Stimulated activated CD4-positive, alpha-beta T cell treated with anti-CD3 and anti-CD28 coated beads, Interleukin-12 subunit alpha, Interleukin-12 subunit beta, amount 100 ng/mL, for 4 hours (primary cell): ENCODE data around the gene DGAT2L6.
"Not testable (repeated sequence)": the region's sequence is repeated elsewhere in the genome, so short reads cannot be mapped to it uniquely, and the experiment has no call there.

Experiments used
- DNase-seq: peaks from one replicate; pipeline ENCODE4 v3.0.0-alpha.2; 2020

The DGAT2L6 gene

DNA sequence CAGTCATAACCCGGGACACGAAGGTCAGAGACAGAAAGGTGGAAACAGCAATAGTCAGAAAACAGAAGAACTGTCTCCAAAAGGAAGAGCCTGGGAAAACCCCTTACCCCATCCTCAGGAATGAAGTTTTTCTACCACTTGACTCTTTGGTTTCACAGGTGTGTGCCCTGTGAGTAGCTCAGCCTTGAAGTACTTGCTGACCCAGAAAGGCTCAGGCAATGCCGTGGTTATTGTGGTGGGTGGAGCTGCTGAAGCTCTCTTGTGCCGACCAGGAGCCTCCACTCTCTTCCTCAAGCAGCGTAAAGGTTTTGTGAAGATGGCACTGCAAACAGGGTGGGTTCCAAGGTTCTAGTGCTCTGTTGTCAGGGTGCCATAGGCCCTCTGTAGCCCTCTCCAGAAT, 24.4 kb downstream of the DGAT2L6 start:
- no peak for DNase-seq

DNA sequence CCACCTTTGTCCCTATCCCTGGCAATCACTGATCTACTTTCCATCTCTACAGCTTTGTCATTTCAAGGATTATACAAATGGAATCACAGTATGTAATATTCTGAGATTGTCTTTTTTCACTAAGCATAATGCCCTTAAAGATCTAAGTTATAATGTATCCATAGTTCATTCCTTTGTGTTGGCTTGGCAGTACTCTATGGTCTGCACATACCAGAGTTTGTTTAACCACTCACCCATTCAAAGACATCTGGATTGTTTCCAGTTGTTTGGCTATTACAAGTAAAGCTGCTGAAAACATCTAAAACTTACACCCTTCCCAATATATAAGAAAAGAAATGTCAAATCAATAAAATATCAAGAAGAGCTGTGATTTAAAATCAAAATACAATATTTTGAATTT, 31.2 kb downstream of the DGAT2L6 start:
- DNase-seq, result no peak

DNA sequence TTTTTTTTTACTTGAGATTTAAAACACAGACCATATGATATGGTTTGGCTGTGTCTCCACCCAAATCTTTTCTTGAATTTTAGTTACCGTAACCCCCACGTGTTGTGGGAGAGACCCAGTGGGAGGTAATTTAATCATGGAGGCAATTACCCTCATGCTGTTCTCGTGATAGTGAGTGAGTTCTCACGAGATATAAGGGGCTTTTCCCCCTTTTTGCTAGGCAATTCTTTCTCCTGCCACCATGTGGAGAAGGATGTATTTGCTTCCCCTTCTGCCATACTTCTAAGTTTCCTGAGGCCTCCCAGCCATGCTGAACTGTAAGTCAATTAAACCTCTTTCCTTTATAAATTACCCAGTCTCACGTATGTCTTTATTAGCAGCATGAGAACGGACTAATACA, 32.3 kb downstream of the DGAT2L6 start:
- not testable (repeated sequence) for DNase-seq

DNA sequence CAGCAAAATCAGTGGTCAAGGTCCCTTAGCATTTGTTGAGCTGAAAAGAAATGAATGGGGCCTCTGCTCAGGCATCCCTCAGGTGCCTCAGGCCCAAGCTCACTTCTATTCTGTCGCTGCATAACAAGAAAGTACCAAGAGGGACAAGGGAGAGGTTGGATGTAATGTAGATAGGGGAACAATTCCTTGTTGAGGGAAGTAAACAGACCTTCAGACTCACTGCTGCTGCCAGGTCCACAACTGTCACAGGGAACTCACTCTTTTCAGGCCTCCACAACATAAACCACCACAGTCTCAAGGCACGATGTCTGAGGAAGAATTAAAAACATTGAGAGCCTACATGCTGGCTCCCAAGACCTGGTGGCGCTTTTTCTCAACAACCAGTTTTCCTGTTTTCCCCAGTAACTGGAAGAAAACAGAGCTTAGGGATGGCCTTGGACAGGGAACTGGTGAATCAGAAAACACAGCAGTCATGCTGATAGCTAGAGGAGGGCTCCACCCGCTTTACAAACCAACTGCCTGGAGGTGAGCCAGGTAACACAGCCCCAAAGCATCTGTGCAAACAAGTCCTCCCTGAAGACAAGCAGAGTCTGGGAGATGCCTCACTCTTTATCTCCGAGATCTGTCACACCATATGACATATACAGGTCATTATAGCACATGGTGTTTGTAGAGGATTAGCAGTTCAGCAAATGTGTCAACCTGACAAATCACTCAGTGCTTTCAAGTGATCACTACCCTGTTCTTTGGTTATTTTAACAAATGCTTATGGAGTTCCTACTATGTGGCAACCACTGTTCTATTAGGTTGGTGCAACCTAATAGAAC, 42.9 kb downstream of the DGAT2L6 start:
- DNase-seq, result no peak

DNA sequence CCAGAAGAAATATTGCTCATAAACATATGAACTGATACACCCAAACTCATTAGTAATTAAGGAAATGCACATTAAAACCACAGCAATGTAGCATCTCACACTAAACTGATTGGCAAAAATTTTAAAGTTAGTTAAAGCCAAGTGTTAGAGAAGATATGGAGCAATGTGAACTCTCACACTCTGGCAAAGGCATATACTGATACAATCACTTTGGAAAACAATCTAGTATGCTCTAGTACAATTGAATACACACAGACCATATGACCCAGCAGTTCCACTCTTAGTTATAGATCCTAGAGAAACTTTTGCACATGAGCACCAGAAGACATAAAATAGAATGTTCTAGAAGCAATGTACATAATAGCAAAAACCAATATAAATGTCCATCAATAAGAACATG, 48.8 kb downstream of the DGAT2L6 start:
- no peak for DNase-seq

DNA sequence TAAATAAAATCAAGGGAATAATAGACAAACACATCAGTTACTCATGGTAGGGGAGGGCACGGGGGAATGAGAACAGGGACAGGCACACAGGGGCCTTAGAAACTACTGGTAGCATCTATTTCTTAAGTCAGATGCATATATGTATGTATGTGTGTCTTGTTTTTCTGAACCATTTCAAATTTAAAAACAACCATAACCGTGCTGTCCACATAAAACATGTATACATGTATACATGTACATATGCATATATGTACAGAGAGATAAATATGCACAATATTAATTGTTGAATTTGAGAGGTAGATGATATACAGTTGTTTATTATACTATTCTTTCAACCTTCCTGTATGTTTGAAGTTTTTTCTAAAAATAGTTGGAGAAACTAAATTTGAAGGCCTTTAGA, 49.4 kb downstream of the DGAT2L6 start:
- no peak for DNase-seq

DNA sequence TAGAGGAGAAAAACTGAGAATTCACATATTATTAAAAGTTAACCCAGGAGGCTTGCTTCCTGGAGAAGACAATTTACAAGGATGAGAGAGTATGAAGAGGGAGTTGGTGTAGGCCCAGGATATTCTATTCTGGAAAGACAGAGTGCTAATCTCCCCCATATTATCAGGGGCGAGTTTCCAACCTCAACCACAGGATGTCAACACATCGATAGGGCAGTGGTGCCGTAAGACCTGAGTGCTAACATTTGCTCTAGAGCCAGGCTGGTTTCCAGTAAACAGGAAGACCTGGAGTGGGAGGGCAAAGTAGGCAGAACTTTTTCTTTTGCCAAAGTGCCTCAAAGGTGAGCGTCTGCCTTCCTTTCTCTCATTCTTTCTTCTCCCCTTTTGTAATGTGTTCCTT, 54.4 kb downstream of the DGAT2L6 start:
- no peak for DNase-seq

DNA sequence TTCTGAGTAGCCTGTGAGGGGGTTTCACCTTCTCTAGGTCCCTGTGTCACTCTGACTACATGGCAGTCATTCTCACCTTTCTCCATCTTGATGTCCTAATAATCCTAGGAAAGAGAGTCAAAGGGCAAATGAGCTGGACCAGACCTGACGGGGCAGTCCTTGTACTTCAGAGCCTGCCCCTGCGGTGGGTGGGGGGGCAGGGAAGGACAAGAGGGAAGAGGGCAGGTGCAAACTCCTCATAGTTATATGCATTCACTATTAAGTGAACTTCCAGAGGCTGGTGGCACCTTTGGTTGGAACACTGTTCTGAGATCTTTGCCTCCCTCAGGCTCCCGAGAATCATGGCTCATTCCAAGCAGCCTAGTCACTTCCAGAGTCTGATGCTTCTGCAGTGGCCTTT, 57.1 kb downstream of the DGAT2L6 start, which contains the start of gene AWAT1:
AWAT1 (plus strand) TSS at position 301 of the 400 bp plus-strand sequence; CDS start at position 342, 41 bp downstream.
- no peak for DNase-seq

DNA sequence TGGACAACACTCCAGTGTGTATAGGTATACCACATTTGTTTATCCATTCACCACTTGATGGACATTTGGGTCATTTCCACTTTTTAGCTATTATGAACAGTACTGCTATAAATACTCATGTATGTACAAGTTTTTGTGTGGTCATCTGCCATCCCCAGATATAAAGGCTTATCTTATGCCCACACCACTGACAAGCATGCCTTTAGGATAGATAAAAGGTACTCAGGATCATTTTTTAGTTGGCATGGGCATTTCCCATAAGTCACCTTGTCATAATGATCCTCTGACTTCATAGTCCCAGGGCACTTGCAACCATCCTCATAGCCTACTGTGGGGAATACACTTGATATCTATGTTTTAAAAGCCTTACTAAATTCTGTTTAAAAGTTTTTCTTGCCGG, 63.5 kb downstream of the DGAT2L6 start:
- no peak for DNase-seq

DNA sequence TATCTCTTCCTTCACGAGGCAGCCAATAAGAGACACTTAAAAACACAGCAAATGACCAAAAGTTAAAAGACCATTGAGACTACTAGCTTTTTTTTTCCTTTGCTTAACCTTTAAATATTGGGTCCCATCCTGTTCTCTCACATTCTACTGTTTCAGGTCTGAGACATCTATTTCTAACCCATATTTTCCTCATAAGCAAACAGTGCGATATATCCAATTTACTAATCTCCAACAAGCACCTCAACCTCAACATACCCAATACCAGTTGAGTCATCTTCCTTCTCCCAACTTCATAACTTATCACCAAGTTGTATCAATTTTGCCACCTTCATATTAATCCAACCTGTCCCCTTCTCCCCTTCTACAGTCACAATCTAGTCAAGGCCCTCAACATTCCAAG, 64.2 kb downstream of the DGAT2L6 start:
- DNase-seq, result no peak

DNA sequence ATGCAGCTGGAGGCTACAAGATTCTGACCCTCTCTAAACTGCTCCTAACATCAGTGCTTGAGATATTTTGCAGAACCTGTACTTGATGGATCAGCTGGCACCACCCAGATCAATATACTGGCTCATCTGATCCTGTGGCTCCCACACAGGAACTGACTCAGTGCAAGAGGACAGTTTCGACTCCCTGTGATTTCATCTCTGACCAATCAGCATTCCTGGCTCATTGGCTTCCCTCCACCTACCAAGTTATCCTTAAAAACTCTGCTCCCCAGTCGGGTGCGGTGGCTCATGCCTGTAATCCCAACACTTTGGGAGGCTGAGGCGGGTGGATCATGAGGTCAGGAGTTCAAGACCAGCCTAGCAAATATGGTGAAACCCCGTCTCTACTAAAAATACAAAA, 66.3 kb downstream of the DGAT2L6 start:
- DNase-seq, result not testable (repeated sequence)

DNA sequence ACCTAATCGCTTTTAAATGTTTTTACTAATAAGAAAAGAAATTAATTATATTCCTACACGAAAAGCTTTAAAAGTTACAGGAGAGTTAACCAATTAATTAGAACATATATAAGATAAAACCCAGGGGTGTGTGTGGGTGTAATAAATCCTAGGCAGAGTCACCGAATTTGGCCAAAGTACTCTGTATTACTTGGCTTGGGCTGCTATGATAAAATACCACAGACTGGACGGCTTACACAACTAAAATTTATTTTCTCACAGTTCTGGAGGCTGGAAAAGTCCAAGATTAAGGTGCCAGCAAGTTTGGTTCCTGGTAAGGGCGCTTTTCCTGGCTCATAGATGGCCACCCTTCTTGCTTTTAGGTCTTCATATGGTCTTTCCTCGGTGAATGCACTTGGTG, 67.6 kb downstream of the DGAT2L6 start:
- no peak for DNase-seq

DNA sequence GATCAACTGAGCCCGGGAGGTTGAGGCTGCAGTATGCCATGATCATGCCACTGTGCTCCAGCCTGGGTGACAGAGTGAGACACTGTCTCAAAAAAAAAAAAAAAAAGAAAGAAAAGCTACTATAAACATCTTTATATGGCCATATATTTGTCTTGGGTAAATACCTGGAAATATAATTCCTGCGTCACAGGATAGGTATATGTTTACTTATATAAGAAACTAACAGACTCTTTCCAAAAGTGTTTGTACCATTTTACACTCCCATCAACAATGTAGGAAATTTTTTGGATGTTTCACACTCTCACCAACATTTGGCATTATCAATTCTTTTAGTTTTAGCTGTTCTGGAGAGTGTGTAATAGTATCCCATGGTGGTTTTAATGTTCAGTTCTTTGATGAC, 70.0 kb downstream of the DGAT2L6 start:
- DNase-seq, result no peak

DNA sequence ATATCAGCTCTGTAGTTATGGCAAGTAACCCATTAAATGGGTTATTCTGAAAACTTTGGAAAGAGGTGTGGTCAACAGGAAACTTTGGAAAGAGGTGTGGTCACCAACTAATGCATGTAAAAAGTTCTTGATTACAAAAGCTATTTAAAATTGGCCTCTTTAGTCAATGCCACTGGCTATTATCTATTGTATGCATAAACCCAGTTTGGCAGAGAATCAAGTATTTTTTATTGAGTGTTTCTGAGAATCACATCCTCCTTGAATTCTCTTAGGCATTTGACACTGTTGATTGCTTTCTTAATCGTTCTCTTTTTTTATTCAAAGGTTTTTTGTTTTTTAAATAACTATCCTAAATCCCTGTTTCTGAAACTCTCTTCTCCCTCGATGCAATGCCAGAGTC, 75.2 kb downstream of the DGAT2L6 start:
- DNase-seq, result no peak

DNA sequence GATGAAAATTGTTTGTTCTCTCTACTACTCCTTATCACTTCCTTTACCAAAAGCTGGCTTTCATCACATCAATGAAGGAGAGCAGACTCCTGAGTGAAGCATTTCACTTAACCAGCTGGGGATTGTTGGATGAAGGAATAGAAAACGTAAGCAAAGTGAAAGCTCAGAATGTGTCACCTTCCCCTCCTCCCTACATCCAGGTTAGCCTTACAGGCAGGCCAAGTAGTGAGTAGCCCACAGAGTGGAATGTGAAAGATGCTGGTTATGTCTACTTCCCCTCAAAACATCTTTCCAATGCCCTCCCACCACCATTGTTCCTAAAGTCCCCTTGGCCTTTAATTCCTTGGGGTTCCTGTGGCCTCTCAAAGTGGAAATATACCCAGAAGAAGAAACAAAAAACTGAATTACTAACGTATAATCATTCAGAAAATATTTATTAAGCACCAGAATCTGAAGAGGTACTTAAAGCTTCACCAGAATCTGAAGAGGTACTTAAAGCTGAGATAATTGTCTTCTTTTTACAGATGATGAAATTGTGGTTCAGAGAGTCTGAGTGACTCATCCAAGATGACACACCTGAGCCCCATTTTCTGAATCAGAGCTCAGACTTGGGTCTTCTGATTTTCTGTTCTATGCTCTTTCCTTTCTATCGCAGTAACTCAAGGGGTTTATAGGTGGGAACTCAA, 76.2 kb downstream of the DGAT2L6 start:
- DNase-seq, result no peak

DNA sequence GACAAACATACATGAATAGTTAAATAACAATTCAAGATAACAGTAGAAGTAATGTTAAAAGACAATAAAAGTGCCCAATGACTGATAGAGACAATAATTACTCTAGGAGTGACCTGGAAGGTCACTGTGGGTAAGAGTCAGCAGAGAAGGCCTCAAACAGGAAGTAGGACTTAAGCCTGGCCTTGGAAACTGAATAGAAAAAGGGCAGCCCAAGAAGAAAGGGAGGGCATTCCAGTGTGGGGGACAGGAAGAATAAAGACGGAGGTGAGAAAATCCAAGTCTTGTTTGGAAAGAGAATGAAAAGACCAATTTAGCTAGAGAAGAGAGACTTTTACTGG, 76.7 kb downstream of the DGAT2L6 start:
- DNase-seq, result no peak

DNA sequence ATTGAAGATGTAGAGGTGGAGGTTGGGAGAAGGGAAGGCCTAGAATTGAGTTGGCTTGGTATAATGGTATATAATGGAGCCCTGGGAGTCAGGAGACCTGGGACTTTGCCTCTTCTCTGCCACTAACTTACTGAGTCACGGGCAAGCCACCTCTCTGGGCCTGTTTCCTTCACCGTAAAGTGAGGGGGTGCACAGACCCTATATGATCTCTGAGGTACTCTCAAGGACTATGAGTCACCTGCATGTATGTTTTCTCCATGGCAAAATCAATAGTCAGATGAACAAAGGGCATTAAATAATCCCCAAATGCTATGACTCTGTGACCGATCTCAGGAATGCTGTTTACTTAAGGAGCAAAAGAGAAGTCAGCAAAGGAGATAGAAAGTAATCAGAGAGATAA, 77.6 kb downstream of the DGAT2L6 start:
- DNase-seq, result no peak
